Fibroblast of pulmonary artery (primary cell): ENCODE results near the gene ABCB11.
"Not testable (repeated sequence)": the region's sequence is repeated elsewhere in the genome, so short reads cannot be mapped to it uniquely, and the experiment has no call there.

Source experiments
- DNase-seq: peaks from one replicate; pipeline ENCODE4 v3.0.0-alpha.2; 2010; ENCODE audit warnings: low read depth
- H3K4me3 ChIP-seq: replicated peaks from 2 replicates; pipeline ENCODE4 v1.5.1; 2011; ENCODE audit warnings: low read depth, mild to moderate bottlenecking, control low read depth, low read length, moderate library complexity
- CTCF ChIP-seq: IDR thresholded peaks from 2 replicates; pipeline ENCODE4 v1.5.1; 2011; ENCODE audit warnings: mild to moderate bottlenecking, control low read depth, low read length, inconsistent platforms; ENCODE audit errors: missing control alignments

The ABCB11 gene

GRCh38 chr2:168874368-168875054 lies 156.6 kb downstream of the ABCB11 start:
- no peak overlapping the region for H3K4me3 ChIP-seq
- DNase-seq = no peak
- no peak for TF ChIP-seq CTCF

DNA sequence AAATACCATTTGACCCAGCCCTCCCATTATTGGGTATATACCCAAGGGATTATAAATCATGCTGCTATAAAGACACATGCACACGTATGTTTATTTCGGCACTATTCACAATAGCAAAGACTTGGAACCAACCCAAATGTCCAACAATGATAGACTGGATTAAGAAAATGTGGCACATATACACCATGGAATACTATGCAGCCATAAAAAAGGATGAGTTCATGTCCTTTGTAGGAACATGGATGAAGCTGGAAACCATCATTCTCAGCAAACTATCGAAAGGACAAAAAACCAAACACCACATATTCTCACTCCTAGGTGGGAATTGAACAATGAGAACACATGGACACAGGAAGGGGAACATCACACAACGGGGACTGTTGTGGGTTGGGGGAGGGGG lies 160.3 kb downstream of the ABCB11 start:
- not testable (repeated sequence) for H3K4me3 ChIP-seq, DNase-seq
